ENCODE data around the gene ACTRT3. TPM values are rescaled to one million over a fixed set of nuclear protein-coding genes. Genes with fewer than 3 reads are reported as not detected.

Gene ACTRT3
- total RNA-seq, 1 donor from 2014 or later = 2.6 TPM

GRCh38 chr3:169754711-169755110, 14.7 kb downstream of the ACTRT3 start:
- Mint-ChIP-seq H3K27ac (ENCODE audit: unreplicated experiment) (no peak overlapping the region), H3K9me3 (ENCODE audit: unreplicated experiment) (no peaks in the 10 kb centered on the region), H3K4me3 (ENCODE audit: unreplicated experiment) (no peak overlapping the region), H3K4me1 (ENCODE audit: unreplicated experiment) (peaks cover 4% of the 10 kb centered on the region), H3K36me3 (ENCODE audit: low read depth, unreplicated experiment) (no peaks in the 10 kb centered on the region), H3K27me3 (ENCODE audit: unreplicated experiment) (peaks cover 2% of the 10 kb centered on the region)
- DNase-seq (ENCODE audit: low spot score) = no peak
- TF ChIP-seq CTCF (IDR thresholded peaks at IDR 0.05; ENCODE audit: unreplicated experiment) = no peak

GRCh38 chr3:169751875-169752274, 17.5 kb downstream of the ACTRT3 start:
- H3K4me3 Mint-ChIP-seq (ENCODE audit: unreplicated experiment) = no peak overlapping the region
- H3K27ac Mint-ChIP-seq (ENCODE audit: unreplicated experiment) = no peak overlapping the region
- H3K4me1 Mint-ChIP-seq (ENCODE audit: unreplicated experiment) = peaks cover 4% of the 10 kb centered on the region
- TF ChIP-seq CTCF (IDR thresholded peaks at IDR 0.05; ENCODE audit: unreplicated experiment) = no peak
- DNase-seq (ENCODE audit: low spot score) = no peak
- H3K9me3 Mint-ChIP-seq (ENCODE audit: unreplicated experiment) = no peaks in the 10 kb centered on the region
- no peaks in the 10 kb centered on the region for H3K27me3 Mint-ChIP-seq (ENCODE audit: unreplicated experiment)
- H3K36me3 Mint-ChIP-seq (ENCODE audit: low read depth, unreplicated experiment) = no peaks in the 10 kb centered on the region

- TF ChIP-seq CTCF (IDR thresholded peaks at IDR 0.05; ENCODE audit: unreplicated experiment) = no peak
- Mint-ChIP-seq H3K4me3 (ENCODE audit: unreplicated experiment) (no peak overlapping the region), H3K27me3 (ENCODE audit: unreplicated experiment) (no peaks in the 10 kb centered on the region), H3K4me1 (ENCODE audit: unreplicated experiment) (peaks cover 4% of the 10 kb centered on the region), H3K36me3 (ENCODE audit: low read depth, unreplicated experiment) (no peaks in the 10 kb centered on the region), H3K9me3 (ENCODE audit: unreplicated experiment) (no peaks in the 10 kb centered on the region), H3K27ac (ENCODE audit: unreplicated experiment) (no peak overlapping the region)
- no peak for DNase-seq (ENCODE audit: low spot score)
Measured at GRCh38 chr3:169750665-169751064, 18.7 kb downstream of the ACTRT3 start.

- Mint-ChIP-seq H3K36me3 (ENCODE audit: low read depth, unreplicated experiment) (no peaks in the 10 kb centered on the region), H3K4me1 (ENCODE audit: unreplicated experiment) (peaks cover 4% of the 10 kb centered on the region), H3K27me3 (ENCODE audit: unreplicated experiment) (no peaks in the 10 kb centered on the region), H3K27ac (ENCODE audit: unreplicated experiment) (no peak overlapping the region), H3K4me3 (ENCODE audit: unreplicated experiment) (no peak overlapping the region), H3K9me3 (ENCODE audit: unreplicated experiment) (no peaks in the 10 kb centered on the region)
- DNase-seq (ENCODE audit: low spot score) = no peak
- no peak for TF ChIP-seq CTCF (IDR thresholded peaks at IDR 0.05; ENCODE audit: unreplicated experiment)
Measured at GRCh38 chr3:169748670-169749069, 20.7 kb downstream of the ACTRT3 start.

- Mint-ChIP-seq H3K9me3 (ENCODE audit: unreplicated experiment) (no peaks in the 10 kb centered on the region), H3K4me3 (ENCODE audit: unreplicated experiment) (no peak overlapping the region), H3K27me3 (ENCODE audit: unreplicated experiment) (no peaks in the 10 kb centered on the region), H3K36me3 (ENCODE audit: low read depth, unreplicated experiment) (no peaks in the 10 kb centered on the region), H3K27ac (ENCODE audit: unreplicated experiment) (no peak overlapping the region), H3K4me1 (ENCODE audit: unreplicated experiment) (peaks cover 2% of the 10 kb centered on the region)
- DNase-seq (ENCODE audit: low spot score) = no peak
- TF ChIP-seq CTCF (IDR thresholded peaks at IDR 0.05; ENCODE audit: unreplicated experiment) = no peak
Measured at GRCh38 chr3:169746924-169747323, 22.4 kb downstream of the ACTRT3 start.
